Activated T-helper 9 cell treated with anti-CD3 and anti-CD28 coated beads, Interleukin-2, amount 50 U/mL, for 16 hours (primary cell): Measurements from ENCODE around the gene AP2A2.
"Not testable (repeated sequence)": the region's sequence is repeated elsewhere in the genome, so short reads cannot be mapped to it uniquely, and the experiment has no call there.

Experiments used
- DNase-seq: peaks from one replicate; pipeline ENCODE4 v3.0.0-alpha.2; 2020; ENCODE audit warnings: low read depth

AP2A2 gene

DNA sequence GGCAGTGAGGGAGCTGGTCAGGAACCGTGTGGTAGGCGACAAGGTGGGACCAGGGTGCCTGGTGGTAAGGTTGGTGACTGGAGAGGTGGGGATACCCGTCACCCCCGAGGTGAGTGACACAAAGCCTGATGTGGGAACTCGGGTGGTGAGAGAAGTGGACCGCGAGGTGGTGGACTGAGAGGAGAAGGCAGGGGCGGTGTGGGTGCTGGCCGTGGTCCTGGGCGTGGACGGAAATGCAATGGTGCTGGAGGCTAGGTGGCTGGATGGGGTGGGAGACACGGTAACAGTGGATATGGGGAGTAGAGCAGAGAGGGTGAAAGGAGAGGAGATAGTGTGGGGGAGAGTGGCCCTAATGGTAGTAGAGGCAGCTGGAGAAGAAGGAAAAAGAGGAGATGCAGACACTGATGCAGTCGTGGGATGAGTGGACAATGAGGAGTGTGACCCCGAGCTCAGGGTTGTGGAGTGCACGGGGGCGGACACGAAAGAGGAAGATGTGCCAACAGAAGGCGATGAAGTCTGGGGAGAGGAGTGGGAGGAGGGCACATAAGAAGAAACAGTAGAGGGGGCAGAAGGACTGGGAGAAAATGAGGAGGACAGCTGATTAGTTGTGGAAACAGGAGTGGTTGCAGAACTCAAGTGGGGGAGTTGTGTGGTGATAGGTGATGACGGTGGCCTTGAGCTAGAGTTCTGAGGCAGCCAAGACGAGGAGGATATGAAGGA lies 90.3 kb downstream of the AP2A2 start:
- DNase-seq: no peak

DNA sequence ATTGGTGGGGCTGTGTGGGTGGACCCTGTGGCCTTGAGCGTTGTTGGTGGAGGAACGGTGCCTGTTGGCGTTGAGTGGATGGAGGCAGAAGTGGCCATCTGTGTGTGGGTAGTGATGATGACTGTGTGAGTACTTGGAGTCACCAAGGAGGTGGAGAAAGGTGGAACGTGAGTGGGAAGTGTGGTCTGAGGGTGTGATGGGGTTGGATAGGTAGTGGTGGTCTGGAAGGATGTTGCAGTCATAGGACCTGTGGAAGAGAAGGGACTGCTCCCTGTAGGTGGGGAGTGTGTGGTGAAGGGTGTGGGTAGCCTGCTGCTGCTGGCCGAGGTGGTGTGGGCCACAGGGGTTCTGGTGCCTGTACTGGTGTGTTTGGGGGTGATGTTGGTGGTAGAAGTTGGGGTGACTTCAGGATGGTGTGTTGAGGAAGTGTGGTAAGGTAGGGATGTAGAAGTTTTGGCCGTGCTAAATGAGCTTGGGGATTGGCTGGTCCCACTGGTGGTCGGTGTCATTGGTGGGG lies 91.0 kb downstream of the AP2A2 start:
- not testable (repeated sequence) for DNase-seq

DNA sequence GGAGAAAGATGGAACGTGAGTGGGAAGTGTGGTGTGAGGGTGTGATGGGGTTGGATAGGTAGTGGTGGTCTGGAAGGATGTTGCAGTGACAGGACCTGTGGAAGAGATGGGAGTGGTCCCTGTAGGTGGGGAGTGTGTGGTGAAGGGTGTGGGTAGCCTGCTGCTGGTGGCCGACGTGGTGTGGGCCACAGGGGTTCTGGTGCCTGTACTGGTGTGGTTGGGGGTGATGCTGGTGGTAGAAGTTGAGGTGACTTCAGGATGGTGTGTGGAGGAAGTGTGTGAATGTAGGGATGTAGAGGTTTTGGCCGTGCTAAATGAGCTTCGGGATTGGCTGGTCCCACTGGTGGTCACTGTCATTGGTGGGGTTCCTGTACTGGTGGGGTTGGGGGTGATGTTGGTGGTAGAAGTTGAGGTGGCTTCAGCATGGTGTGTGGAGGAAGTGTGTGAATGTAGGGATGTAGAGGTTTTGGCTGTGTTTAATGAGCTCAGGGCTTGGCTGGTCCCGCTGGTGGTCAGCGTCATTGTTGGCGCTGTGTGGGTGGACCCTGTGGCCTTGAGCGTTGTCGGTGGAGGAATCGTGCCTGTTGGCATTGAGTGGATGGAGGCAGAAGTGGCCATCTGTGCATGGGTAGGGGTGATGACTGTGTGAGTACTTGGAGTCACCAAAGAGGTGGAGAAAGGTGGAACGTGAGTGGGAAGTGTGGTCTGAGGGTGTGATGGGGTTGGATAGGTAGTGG lies 91.8 kb downstream of the AP2A2 start:
- DNase-seq: no peak

DNA sequence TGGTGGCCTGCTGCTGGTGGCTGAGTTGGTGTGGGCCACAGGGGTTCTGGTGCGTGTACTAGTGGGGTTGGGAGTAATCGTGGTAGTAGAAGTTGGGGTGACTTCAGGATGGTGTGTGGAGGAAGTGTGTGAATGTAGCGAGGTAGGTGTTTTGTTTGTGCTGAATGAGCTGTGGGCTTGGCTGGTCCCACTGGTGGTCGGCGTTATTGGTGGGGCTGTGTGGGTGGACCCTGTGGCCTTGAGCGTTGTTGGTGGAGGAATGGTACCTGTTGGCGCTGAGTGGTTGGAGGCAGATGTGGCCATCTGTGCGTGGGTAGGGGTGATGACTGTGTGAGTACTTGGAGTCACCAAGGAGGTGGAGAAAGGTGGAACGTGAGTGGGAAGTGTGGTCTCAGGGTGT lies 92.4 kb downstream of the AP2A2 start:
- DNase-seq: no peak

DNA sequence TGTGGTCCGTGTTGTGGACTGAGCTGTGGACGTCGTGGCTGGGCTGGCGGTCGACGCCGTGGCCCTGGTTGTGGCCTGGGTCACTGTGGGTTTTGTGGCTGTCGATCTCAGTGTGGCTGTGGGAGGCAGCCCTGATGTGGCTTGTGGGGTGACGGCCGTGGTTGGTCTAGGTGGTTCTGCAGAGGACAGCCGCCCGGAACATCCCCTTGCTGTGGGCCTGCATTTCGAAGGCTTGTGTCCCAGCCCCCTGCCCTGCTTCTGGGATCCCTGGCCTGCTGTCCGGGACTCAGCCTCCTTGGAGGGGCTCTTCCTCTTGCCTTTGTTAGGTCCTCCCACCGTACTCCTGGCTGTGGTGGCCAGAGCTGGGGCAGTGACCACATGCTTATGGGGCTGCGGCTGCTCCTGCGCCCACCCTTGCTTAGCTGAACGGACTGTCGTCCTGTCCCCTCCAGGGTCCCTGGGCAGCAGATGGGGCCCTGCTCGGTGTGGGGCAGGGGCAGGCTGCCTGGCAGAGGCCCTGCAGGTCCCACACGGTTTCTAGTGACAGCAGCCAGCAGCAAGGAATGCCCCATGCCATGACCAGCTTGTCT lies 93.7 kb downstream of the AP2A2 start:
- DNase-seq: no peak

DNA sequence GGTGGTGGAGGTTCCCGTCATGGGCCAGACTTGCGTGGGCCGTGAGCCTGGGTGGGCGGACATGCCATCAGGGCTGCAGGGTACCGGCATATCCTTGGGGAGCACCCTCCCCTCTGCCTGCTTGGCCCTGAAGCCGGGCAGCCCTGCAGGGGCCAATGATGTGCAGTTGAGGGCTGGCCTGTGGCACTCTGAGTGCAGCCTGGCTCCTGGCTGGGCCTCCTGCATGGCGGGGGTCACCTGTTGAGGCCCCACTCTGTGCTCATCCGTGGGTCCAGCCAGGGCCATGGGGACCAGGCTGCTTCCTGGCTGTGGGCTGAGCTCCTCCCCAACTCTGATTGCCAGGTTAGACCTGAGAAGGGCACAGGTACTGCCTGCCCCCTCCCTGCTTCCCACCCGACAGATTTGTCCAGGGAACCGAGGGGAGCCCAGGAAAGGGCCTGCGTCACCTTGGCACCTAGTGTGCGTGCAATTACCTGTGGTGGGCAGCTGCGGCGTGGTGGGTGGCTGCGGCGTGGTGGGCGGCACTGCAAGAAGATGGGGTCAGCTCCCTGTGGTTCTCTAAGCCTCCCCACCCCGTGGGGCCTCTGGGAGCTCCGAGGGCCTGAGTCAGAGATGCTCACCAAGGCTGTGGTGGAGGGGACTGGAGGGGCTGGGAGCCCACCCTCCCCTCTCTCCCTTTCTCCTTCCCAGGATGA lies 94.7 kb downstream of the AP2A2 start:
- no peak for DNase-seq

DNA sequence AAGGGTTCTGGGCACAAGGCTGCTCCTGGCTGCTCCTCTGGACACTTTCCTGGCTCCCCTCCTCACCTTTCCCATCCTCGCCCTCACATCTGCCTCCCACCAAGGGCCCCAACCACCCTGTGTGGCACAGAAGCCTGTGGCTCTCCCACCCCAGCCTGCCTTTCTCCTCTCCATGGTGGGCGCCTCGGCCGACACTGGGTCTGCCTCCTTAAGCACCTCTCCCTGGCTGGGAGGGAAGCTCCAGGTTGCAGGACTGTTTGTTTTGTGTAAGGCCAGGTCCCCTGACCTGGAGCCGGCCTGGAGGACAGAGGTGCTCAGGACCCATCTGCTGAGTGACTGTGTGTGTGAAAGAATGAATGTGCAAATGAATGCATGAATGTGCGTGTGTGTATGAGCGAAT lies 96.7 kb downstream of the AP2A2 start:
- DNase-seq: no peak

DNA sequence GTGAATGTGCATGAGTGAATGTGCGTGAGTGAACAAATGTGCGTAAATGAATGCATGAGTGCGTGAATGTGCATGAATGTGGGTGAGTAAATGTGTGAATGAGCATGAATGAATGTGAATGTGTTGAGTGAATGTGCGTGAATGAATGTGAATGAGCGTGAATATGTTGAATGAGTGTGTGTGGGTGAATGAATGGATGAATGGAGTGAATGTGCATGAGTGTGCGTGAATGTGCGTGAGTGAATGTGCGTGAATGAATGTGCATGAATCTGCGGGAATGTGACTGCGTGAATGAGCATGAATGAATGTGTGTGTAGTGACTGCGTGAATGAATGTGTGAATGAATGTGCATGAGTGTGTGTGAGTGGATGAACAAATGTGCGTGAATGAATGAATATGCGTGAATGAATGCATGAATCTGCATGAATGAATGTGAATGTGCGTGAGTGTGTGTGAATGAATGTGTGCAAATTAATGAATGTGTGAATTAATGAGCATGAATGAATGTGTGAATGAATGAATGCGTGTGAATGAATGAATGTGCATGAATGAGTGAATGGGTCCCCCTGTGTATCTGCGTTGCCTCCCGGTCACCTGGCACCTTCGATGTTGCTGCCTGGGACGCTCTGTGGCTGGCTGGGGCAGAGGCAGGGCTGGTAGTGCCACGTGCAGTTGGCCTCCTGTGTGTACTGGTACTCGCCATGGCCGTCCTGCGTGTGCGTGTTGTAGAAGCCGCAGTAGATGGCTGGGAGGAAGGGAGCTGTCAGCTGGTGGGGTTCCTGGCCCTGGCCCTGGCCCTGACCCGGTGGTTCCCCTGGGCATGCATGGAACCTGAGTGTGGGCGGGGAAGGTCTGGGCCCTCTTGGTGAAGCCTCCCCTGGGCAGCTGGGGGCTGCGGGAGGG lies 97.5 kb downstream of the AP2A2 start:
- DNase-seq: no peak

DNA sequence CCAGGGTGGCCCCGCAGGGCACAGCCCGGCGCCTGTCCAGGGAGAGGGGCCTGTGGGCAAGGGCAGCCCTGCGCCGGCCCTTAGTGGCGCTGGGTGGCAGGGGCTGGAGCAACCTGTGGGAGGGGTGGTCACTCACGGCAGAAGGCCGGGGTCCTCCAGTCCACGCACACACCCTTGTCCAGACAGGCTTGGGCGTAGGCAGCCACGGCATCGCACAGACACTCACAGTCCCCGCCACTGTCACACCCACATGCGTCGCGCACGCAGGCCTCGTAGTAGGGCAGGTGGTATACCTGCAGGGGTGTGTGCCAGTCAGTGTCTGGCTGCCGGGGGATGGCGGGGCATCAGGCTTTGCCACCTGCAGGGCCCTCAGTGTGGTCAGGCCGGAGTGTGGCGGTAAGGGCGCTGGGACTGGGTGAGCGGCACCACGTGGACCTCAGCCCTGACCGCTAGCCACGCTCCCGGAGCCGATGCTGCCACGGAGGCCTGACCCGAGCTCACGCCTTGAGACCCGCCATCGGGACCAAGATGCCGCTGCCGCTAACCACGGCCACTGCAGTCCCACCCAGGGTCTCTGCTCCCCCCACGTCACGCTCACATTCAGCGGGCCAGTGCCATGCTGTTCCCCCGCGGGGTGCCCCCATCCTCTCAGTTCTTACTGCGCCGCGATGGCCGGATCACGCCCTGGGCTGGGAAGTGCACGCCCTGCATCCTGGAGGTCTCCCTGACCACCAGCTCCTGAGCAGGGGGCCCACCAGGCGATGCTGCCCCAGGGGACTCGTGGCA lies 98.3 kb downstream of the AP2A2 start:
- no peak for DNase-seq

DNA sequence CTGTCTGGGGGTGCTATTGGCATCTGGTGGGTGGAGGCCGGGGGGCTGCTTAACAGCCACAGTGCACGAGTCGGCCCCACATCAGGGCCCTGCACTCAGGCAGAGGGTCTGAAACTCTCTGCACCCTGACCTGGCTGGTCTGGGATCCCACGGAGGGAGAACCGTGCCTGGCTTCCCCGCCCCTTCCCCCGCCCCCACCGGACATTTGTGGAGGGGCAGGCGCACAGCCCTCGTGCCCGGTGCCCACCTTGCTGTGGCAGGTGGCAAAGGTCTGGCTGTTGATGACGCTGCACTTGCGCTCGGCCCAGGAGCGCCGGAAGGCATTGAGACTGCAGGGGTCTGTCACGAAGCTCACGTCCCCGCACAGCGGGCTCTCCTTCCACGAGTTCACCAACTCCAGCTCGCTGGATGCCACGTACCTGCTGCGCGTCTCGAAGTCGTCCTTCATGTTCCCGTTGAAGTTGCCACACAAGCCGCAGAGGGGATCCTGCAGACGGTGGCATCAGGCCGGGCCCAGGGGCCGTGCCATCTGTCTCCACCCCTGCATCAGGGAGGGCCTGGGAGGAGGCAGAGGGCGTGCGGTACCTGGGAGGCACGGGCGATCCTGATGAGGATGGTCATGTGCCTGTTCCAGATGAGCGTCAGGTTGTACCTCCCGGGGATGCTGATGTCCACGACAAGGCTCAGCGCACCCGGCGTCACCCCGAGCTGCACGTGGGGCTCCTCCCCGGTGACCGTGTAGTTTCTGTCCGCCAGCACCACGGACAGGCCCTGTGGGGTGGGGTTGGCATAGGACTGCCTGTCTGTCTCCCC lies 99.1 kb downstream of the AP2A2 start:
- no peak for DNase-seq

DNA sequence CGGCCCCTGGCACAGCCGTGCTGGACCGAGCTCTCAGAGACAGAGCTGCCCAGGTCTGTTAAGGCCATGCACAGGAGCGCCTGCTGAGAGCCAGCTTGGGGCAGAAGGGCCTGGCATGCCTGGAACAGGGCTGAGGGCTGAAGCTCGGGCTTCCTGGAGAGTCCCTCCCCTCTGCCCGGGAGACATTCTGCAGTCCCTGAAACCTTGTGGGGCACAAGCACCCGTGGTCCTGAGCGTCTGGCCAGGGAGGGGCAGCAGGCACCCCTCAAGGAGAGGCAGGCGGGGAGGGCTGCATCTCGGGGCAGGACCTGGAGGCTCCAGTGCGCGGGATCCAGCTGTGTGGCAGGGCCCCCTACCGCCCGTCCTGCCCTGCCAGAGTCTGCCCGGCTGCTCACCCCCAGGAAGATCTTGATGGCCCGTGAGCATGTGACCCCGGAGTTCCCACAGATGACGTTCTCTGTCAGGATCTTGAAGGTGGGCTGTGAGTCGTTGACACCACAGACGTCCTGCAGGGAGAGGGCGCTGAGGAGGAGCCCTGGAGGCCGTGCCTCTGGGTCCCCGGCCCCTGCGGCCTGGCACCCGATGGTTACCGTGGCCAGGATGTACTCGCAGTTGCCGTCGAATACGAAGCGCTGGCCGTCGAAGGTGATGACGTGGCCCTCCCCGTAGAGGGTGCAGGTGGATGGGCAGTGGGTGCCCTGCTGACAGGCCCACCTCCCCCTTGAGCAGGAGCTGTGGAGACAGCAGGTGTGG lies 99.9 kb downstream of the AP2A2 start:
- DNase-seq: no peak

DNA sequence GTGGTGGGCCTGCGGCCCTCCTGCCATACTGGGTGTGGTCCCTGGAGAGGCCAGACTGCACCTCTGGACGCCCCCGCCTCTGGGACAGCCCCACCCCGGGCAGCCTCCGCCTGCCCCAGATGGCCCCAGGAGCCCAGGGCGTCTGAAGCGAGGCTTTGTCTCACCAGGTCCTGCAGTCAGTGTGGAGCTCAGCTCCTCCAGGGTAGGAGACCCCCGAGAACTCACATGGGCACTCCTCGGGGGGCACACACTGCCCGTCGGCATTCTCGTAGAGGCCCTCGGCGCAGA lies 100.4 kb downstream of the AP2A2 start:
- DNase-seq: no peak

DNA sequence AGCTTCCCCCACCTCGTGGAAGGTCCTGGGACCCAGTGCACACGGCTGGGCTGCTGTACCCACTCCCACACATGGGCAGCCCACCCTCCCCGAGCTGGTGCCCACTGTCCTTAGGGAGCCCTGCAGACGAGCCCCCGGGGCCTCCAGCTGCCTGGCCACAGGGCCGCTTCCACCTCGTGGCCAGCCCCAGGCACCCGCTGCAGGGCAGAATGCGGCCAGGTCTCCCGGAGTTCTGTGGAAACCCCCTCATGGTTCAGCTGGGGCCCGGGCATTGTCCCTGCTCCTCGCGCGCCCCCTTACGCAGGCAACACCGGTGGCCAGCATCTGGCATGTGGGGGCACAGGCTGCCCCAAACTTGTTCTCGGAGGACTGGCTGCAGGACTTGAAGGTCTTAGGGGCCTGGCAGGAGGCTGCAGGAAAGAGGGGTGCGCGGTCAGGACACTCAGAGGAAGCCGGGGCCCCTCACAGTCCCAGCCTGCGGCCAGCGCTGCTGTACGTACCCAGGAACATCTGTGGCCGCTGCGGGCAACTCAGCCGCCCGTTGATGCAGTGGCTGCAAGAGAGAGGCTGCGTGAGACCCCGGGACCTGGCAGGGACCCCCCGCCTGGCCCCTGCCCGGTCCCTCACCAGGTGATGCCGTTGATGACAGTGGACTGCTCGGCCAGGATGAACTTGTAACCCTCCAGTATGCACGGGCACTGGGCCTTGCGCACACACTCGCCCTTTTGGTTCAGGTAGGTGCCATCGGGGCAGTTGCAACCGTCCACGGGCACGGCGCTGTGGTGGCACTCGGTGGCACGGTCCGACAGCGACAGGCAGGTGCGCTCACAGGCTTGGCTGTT lies 101.2 kb downstream of the AP2A2 start:
- DNase-seq: no peak

DNA sequence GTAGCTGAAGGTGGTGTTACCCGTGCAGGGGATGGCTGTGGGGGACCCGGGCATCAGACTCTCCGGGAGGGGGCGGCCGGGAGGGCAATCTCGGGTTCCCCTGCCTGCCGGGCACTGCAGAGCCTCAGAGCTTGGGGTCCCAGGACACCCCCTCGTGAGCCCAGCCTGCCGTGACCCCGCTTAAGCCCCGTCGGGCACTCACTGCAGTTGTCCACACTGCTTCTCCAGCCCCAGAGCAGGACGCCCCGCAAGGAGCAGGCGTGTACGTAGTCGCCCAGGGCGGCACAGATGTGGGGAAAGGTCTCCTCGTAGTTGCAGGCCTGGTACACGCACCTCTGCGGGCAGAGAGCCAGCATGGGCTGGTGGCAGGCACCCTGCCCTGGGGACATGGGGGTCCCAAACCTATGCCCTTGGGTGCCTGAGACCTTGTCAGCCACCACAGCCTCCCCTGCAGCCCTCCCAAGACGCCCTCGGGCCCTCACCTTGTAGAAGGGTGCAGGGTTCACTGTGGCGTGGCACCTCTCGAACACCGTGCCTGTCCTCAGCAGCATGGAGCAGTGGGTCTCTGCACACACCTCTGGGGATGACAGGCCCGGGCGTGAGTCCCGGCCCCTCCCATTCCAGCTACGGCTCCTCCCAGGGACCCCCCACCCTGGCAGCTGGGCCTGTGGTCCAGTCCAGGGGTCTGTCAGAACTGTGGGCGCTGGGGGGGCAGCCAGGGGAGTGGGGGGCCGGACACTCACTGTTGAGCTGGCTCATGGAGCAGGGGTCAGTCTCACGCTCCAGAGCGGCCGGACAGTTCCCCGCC lies 102.0 kb downstream of the AP2A2 start:
- no peak for DNase-seq

DNA sequence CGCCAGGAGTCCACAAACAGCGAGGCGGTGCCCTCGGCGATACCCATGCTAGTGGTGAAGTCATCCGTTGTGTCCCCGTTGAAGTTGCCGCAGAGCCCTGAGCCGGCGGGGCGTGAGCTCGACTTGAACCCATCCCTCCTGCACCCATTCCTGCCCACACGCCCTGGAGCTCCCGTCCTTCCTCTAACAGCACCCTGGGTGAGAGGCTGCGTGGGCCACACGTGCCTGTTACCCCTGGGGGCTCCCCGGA lies 102.5 kb downstream of the AP2A2 start:
- no peak for DNase-seq

DNA sequence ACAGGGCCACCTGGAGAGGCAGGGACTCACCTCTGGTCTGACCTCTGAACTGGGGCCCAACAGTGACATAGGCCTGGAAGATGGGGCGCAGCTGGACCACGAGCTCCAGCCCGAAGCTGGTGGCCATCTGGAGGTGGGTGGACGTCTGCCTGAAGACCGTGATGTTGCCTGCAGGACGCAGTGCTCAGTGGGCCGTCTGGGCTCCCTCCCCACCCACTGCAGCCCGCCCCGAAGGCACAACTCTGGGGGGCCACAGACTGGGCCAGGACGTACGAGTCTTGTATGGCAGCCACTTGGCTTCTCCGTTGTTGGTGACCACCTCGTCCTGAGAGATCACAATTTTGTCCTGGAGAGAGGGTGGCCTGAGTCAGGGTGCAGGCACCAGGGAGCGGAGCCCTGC lies 102.9 kb downstream of the AP2A2 start:
- no peak for DNase-seq

DNA sequence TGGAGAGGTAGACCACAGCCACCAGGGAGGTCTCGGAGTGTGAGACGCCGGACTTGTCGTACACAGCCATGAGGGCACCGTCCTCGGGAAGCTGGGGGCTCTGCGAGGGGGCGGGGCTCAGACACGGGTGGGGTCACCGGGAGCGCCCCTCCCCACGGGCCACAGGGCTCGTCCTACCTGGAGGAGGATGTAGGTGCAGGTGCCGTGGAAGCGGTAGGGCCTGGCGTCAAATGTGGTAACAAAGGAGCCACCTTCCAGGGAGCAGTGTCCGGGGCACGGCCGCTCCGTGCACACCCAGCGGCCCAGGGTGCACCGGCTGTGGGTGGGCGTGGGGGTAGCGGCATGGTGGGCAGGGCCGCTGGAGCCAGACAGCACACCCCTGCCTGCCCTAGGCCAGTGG lies 103.4 kb downstream of the AP2A2 start:
- DNase-seq: no peak

DNA sequence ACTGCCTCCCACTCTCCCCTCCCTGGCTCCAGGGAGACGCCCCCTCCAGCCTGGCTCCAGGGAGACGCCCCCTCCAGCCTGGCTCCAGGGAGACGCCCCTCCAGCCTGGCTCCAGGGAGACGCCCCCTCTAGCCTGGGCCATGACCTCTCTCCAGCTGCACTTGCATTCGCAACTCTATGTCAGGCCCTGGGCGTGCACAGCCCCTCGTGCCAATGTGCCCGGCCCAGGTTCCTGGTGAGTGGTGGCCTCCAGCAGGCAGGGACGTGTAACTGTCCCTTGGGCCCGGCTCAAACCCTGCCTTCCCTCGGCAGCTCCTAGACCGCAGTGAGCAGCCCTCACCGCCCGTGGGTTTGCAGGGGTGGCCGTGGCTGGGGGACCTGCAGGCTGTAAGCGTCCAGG lies 104.0 kb downstream of the AP2A2 start:
- DNase-seq: no peak
